HEK293 (cell line): ENCODE results near the gene GPN3.
"Not testable (repeated sequence)": the region's sequence is repeated elsewhere in the genome, so short reads cannot be mapped to it uniquely, and the experiment has no call there.

Experiments used
- CTCF ChIA-PET: fragments of 350-600 bp; formaldehyde crosslinking; extraction: SDS; loops from one replicate; lab custom pipeline; 2021; ENCODE audit warnings: antibody characterized with exemption; lab: Yijun Ruan, JAX
- POLR2A ChIA-PET: fragments of 300-600 bp; formaldehyde crosslinking; extraction: SDS; loops from one replicate; lab custom pipeline; 2020; ENCODE audit warnings: antibody characterized with exemption, inconsistent platforms; lab: Yijun Ruan, JAX
- H3K27ac ChIP-seq: fragments of 200-500 bp; sonication (Bioruptor generic); 2 replicates; pipeline ENCODE4 v1.5.1; 2014; ENCODE audit warnings: low read depth, low read length, control low read depth, inconsistent platforms; ENCODE audit errors: extremely low read depth
- H3K36me3 ChIP-seq, 2 experiments: fragments of 200-500 bp in 1 of 2; sonication (Bioruptor generic) in 1 of 2; 1 replicate in 1 of 2; 2 replicates in 1 of 2; pipeline ENCODE4 v1.5.1; 2014 to 2017; ENCODE audit warnings: inconsistent platforms in 2 of 2, low read length in 2 of 2; ENCODE audit not compliant: control insufficient read depth in 2 of 2, insufficient read depth in 1 of 2
- H3K4me1 ChIP-seq: fragments of 200-500 bp; sonication (Bioruptor generic); 2 replicates; pipeline ENCODE4 v1.5.1; 2014; ENCODE audit warnings: mild to moderate bottlenecking, low read length, inconsistent platforms; ENCODE audit not compliant: control insufficient read depth, insufficient read depth
- H3K4me3 ChIP-seq: 2 replicates; pipeline ENCODE4 v1.5.1; 2011; ENCODE audit warnings: low read depth, mild to moderate bottlenecking, control low read depth, low read length, moderate library complexity
- H3K9me3 ChIP-seq: fragments of 200-500 bp; sonication (Bioruptor generic); 2 replicates; pipeline ENCODE4 v1.5.1; 2014; ENCODE audit warnings: low read depth, low read length, inconsistent platforms; ENCODE audit not compliant: control insufficient read depth, insufficient read depth
- EGR2 ChIP-seq: fragments of 450-650 bp; formaldehyde crosslinking; IDR thresholded peaks from 2 replicates; pipeline ENCODE4 v1.5.1; 2016; ENCODE audit warnings: low read depth, missing biosample characterization, missing genetic modification characterization
- SCRT1 ChIP-seq: fragments of 450-650 bp; formaldehyde crosslinking; IDR thresholded peaks from 2 replicates; pipeline ENCODE4 v1.5.1; 2016; ENCODE audit warnings: missing biosample characterization, missing genetic modification characterization, borderline replicate concordance
- SCRT2 ChIP-seq: fragments of 450-650 bp; formaldehyde crosslinking; IDR thresholded peaks from 2 replicates; pipeline ENCODE4 v1.5.1; 2016; ENCODE audit warnings: missing biosample characterization, missing genetic modification characterization
- YY1 ChIP-seq: fragments of 450-650 bp; formaldehyde crosslinking; IDR thresholded peaks from 2 replicates; pipeline ENCODE4 v1.5.1; 2018; ENCODE audit warnings: missing biosample characterization, missing genetic modification characterization
- ZFP69B ChIP-seq: fragments of 450-650 bp; formaldehyde crosslinking; IDR thresholded peaks from 2 replicates; pipeline ENCODE4 v1.5.1; 2016; ENCODE audit warnings: missing biosample characterization, missing genetic modification characterization
- ZNF114 ChIP-seq: fragments of 450-650 bp; formaldehyde crosslinking; IDR thresholded peaks from 2 replicates; pipeline ENCODE4 v1.5.0; 2017; ENCODE audit warnings: missing biosample characterization, missing genetic modification characterization
- ZNF138 ChIP-seq: fragments of 450-650 bp; formaldehyde crosslinking; IDR thresholded peaks from 2 replicates; pipeline ENCODE4 v1.5.1; 2016; ENCODE audit warnings: missing biosample characterization, missing genetic modification characterization, borderline replicate concordance
- ZNF157 ChIP-seq: fragments of 450-650 bp; formaldehyde crosslinking; IDR thresholded peaks from 2 replicates; pipeline ENCODE4 v1.5.1; 2016; ENCODE audit warnings: missing biosample characterization, missing genetic modification characterization
- ZNF16 ChIP-seq: fragments of 450-650 bp; formaldehyde crosslinking; IDR thresholded peaks from 2 replicates; pipeline ENCODE4 v1.5.1; 2016; ENCODE audit warnings: low read depth, missing biosample characterization, missing genetic modification characterization
- ZNF19 ChIP-seq: fragments of 450-650 bp; formaldehyde crosslinking; IDR thresholded peaks from 2 replicates; pipeline ENCODE4; 2016; ENCODE audit warnings: missing biosample characterization, missing genetic modification characterization, low read depth
- ZNF221 ChIP-seq: fragments of 450-650 bp; formaldehyde crosslinking; IDR thresholded peaks from 2 replicates; pipeline ENCODE4 v1.5.1; 2017; ENCODE audit warnings: missing biosample characterization, missing genetic modification characterization, borderline replicate concordance
- TF ChIP-seq, protein P1 (sequence below): fragments of 450-650 bp; formaldehyde crosslinking; IDR thresholded peaks from 2 replicates; pipeline ENCODE4 v1.5.1; 2016; ENCODE audit warnings: missing biosample characterization, missing genetic modification characterization
- TF ChIP-seq, protein P2 (sequence below): fragments of 450-650 bp; formaldehyde crosslinking; IDR thresholded peaks from 2 replicates; pipeline ENCODE4 v1.5.1; 2016; ENCODE audit warnings: missing biosample characterization, missing genetic modification characterization
- TF ChIP-seq, protein P3 (sequence below): fragments of 450-650 bp; formaldehyde crosslinking; IDR thresholded peaks from 2 replicates; pipeline ENCODE4 v1.5.1; 2016; ENCODE audit warnings: missing biosample characterization, missing genetic modification characterization, low read depth

The GPN3 gene

DNA sequence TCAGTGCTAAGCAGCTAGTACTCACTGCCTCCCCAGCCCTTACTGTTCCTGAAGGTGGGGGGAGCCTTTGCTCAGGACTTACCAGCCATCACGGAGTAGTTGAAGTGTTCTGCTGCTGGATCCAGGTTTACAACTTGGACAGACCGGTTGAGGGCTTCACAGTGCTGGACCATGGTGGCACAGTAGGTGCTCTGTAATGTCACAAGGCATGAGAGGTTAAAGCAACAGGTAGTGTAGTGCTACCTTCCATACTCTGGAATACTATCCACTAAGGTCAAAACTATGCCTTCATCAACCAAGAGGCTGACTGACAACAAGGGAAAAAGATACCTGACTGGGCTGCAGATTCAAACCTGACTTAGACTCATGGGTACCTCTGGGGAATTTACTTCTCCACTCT is 3.0 kb downstream of the GPN3 start:
- Histone ChIP-seq H3K27ac (no peak overlapping the region), H3K9me3 (no peaks in the 10 kb centered on the region), H3K36me3 (peaks cover 26 to 42% of the 10 kb centered on the region in 2 experiments; a peak in 2 of 3 replicates), H3K4me3 (no peak overlapping the region), H3K4me1 (peaks cover 5% of the 10 kb centered on the region; the same call in 1 of the 2 replicates)
- ChIA-PET CTCF (interaction anchor here (1.8 kb wide), 1 partner anchor 15 kb away, joined by 10 read pairs; the partner anchor contains the start of gene ARPC3), POLR2A (no interaction called here)
- TF ChIP-seq SCRT1 (tag by site-specific recombination) (peak; percentile 53; the same call in 1 of the 2 replicates), SCRT2 (peak; percentile 79)
- TF ChIP-seq, protein P1, sequence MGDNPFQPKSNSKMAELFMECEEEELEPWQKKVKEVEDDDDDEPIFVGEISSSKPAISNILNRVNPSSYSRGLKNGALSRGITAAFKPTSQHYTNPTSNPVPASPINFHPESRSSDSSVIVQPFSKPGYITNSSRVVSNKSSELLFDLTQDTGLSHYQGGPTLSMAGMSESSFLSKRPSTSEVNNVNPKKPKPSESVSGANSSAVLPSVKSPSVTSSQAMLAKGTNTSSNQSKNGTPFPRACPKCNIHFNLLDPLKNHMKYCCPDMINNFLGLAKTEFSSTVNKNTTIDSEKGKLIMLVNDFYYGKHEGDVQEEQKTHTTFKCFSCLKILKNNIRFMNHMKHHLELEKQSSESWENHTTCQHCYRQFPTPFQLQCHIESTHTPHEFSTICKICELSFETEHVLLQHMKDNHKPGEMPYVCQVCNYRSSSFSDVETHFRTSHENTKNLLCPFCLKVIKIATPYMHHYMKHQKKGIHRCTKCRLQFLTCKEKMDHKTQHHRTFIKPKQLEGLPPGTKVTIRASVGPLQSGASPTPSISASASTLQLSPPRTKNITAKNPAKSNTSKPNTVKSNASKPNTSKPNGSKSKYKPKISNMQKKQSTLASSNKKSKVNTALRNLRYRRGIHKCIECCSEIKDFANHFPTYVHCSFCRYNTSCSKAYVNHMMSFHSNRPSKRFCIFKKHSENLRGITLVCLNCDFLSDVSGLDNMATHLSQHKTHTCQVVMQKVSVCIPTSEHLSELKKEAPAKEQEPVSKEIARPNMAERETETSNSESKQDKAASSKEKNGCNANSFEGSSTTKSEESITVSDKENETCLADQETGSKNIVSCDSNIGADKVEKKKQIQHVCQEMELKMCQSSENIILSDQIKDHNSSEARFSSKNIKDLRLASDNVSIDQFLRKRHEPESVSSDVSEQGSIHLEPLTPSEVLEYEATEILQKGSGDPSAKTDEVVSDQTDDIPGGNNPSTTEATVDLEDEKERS (tag by site-specific recombination): no peak

DNA sequence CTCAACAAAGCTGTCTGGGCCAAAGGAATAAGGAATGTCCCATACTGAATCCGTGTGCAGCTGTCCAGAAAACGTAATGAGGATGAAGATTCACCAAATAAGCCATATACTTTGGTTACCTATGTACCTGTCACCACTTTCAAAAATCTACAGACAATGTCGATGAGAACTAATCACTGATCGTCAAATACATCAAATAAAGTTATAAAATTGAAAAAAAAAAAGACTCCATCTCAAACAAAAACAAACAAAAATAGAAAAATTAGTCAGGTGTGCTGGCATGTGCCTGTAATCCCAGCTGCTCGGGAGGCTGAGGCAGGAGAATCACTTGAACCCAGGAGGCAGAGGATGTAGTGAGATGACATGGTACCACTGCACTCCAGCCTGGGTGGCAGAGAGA is 6.9 kb downstream of the GPN3 start:
- CTCF ChIA-PET: interaction anchor here (0.6 to 0.7 kb wide), 3 partner anchors 115 to 811 kb away, joined by 3 read pairs; no protein-coding TSS in a partner anchor
- H3K4me1 ChIP-seq, H3K27ac ChIP-seq, H3K4me3 ChIP-seq, H3K9me3 ChIP-seq, POLR2A ChIA-PET: not testable (repeated sequence)
- H3K36me3 ChIP-seq: peaks cover 48 to 70% of the 10 kb centered on the region in 2 experiments; a peak in 2 of 3 replicates

DNA sequence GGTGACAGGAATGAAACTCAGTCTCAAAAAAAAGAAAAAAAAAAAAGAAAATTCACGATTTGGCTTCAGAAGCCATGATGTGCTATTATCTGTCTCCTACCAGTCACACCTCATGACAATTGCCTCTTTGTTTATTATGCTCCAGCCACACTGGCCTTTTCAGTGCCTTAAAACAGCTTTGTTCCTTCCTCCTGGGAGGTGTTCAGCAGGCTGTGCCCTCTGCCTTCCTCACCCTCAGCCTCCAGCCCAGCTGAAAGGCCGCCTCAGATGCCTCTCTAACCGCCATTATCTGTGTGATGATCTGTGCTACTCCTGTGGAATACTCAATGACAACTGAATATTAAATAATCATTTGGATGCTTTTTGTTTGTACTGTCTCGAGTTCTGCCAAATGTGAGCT is 9.3 kb downstream of the GPN3 start:
- Histone ChIP-seq H3K4me3 (no peak overlapping the region), H3K36me3 (peaks cover 50 to 71% of the 10 kb centered on the region in 2 experiments; a peak in 2 of 3 replicates)
- TF ChIP-seq EGR2 (tag by site-specific recombination): no peak
- no peak for TF ChIP-seq ZFP69B (tag by site-specific recombination)
- no peak for TF ChIP-seq ZNF114 (tag by site-specific recombination)
- TF ChIP-seq, protein P2, sequence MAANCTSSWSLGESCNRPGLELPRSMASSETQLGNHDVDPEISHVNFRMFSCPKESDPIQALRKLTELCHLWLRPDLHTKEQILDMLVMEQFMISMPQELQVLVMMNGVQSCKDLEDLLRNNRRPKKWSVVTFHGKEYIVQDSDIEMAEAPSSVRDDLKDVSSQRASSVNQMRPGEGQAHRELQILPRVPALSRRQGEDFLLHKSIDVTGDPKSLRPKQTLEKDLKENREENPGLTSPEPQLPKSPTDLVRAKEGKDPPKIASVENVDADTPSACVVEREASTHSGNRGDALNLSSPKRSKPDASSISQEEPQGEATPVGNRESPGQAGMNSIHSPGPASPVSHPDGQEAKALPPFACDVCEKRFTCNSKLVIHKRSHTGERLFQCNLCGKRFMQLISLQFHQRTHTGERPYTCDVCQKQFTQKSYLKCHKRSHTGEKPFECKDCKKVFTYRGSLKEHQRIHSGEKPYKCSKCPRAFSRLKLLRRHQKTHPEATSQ (tag by site-specific recombination): no peak
- no peak for TF ChIP-seq ZNF138 (tag by site-specific recombination)
- TF ChIP-seq ZNF16 (tag by site-specific recombination): no peak
- TF ChIP-seq ZNF19 (tag by site-specific recombination): no peak
- no peak for TF ChIP-seq ZNF221 (tag by site-specific recombination)
- no peak for TF ChIP-seq YY1 (tag by site-specific recombination)
- TF ChIP-seq, protein P3, sequence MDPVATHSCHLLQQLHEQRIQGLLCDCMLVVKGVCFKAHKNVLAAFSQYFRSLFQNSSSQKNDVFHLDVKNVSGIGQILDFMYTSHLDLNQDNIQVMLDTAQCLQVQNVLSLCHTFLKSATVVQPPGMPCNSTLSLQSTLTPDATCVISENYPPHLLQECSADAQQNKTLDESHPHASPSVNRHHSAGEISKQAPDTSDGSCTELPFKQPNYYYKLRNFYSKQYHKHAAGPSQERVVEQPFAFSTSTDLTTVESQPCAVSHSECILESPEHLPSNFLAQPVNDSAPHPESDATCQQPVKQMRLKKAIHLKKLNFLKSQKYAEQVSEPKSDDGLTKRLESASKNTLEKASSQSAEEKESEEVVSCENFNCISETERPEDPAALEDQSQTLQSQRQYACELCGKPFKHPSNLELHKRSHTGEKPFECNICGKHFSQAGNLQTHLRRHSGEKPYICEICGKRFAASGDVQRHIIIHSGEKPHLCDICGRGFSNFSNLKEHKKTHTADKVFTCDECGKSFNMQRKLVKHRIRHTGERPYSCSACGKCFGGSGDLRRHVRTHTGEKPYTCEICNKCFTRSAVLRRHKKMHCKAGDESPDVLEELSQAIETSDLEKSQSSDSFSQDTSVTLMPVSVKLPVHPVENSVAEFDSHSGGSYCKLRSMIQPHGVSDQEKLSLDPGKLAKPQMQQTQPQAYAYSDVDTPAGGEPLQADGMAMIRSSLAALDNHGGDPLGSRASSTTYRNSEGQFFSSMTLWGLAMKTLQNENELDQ (tag by site-specific recombination): no peak
- TF ChIP-seq ZNF157 (tag by site-specific recombination): no peak
- TF ChIP-seq, all 188 proteins: peak for 0
- POLR2A ChIA-PET: interaction anchor here (4.0 kb wide), 1 partner anchor 10 kb away, joined by 13 read pairs; the partner anchor contains the start of genes FAM216A and GPN3
- Histone ChIP-seq H3K9me3 (no peaks in the 10 kb centered on the region), H3K27ac (no peak overlapping the region), H3K4me1 (no peaks in the 10 kb centered on the region)
- CTCF ChIA-PET: interaction anchor here (0.6 to 2.5 kb wide), 6 partner anchors 8 to 690 kb away, joined by 3 to 12 read pairs (median 4); partner anchors contain the start of gene ARPC3
